GM18526 (cell line): ENCODE data around the gene GRXCR2.

ENCODE experiments used
- POLR2A ChIP-seq: IDR thresholded peaks from 3 replicates; pipeline ENCODE4 v1.6.1; 2011; ENCODE audit not compliant: insufficient read length; ENCODE audit errors: extremely low read depth

GRXCR2 gene

DNA sequence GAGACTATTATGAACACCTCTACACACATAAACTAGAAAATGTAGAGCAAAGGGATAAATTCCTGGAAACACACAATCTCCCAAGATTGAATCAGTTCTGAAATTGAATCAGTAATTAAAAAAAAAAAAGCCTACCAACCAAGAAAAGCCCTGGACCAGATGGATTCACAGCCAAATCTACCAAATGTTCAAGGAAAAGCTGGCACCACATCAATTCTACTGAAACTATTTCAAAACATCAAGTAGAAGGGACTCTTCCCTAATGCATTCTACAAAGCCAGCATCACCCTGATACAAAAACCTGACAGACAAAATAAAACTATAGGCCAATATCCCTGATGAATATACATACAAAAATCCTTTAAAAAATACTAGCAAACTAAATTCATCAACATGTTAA is 25.4 kb upstream of the GRXCR2 start:
- no peak for TF ChIP-seq POLR2A

GRCh38 chr5:145889611-145890010 is 16.8 kb upstream of the GRXCR2 start:
- TF ChIP-seq POLR2A, result no peak

GRCh38 chr5:145887976-145888574 is 15.3 kb upstream of the GRXCR2 start:
- no peak for TF ChIP-seq POLR2A

DNA sequence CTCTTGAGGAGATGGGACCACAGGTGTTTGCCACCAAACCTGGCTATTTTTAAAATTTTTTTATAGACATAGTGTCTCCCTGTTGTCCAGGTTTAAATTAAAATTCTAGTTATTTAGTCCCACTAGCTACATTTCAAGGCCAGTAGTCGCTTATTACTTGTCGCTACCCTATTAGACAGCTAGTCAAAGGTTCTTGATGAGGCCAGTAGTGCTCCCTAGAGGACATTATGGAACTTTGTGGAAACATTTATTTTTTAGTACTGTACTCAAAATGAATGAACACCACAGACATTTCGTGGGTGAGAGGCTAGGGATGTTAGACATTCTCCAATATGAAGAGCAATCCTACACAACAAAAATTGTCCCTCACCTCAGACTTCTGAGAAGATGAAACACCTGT is 14.4 kb upstream of the GRXCR2 start:
- no peak for TF ChIP-seq POLR2A

GRCh38 chr5:145874765-145875164 is 2.0 kb upstream of the GRXCR2 start:
- no peak for TF ChIP-seq POLR2A

GRCh38 chr5:145872486-145872885 is 328 bp downstream of the GRXCR2 start:
- TF ChIP-seq POLR2A, result no peak

GRCh38 chr5:145869753-145870152 is 3.1 kb downstream of the GRXCR2 start:
- TF ChIP-seq POLR2A, result no peak

DNA sequence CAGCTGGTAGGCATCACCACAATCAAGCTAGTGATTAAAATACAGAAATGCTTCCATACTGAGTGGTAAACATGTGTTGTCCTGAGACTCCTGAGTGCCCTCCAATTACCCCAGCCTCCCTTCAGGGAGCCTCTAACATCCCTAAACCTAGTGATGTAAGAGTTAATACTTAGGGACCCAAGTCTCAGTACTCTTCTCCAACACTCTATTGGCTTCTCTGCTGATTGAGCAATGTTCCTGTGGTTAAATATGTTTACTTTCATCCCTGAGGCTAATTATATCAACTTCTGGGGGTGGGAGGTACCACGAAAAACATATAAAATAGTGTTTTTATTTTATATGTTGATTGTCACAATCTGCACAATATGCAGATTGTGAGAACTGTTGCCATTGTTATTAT is 5.0 kb downstream of the GRXCR2 start:
- no peak for TF ChIP-seq POLR2A

DNA sequence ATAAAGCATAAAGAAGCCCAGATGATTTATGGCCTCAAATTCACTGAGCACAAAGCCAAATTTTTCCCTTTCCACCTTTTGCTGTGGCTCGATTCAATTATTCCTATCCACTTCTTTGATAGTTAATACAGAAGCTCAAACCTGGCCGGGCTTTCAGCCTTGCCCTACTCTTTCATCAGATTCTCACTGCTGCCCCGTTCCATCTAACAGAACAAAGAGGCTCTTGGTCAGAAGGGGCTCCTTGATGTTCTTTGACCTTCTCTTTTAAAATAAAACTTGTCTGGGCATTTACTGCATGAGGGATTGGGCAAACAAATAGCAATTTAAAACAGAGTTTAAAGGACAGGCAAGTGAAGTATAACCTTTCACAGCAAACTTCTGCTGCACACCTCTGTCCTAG is 9.8 kb downstream of the GRXCR2 start:
- TF ChIP-seq POLR2A, result no peak

- TF ChIP-seq POLR2A, result no peak
Measured at GRCh38 chr5:145859897-145860296, 12.9 kb downstream of the GRXCR2 start.

- TF ChIP-seq POLR2A, result no peak
Measured at GRCh38 chr5:145859453-145859852, 13.4 kb downstream of the GRXCR2 start.

- TF ChIP-seq POLR2A, result no peak
Measured at GRCh38 chr5:145858959-145859358, 13.9 kb downstream of the GRXCR2 start.

GRCh38 chr5:145856285-145856818 is 16.5 kb downstream of the GRXCR2 start:
- no peak for TF ChIP-seq POLR2A

DNA sequence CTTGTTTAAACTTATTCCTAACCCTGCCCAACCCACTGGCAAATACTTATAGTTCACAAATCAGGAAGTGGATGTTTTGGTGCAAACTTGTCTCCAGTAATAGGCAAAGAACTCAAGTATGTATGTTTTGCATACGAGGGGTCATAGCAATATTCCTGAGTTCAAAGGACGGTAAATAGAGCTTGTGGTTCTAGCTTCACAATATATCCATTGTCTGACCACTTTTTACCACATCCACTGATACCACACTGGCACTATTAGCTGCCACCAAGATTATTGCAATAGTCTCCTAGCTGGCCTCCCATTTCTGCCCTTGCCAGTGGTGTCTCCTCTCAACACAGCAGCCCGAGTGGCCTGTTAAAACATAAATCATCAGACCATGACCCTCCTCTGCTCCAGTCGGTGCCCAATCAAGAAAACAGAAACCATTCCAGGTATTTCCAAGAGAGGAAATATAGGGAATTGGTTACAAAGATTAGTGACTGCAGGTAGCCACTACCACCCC is 17.0 kb downstream of the GRXCR2 start:
- no peak for TF ChIP-seq POLR2A

DNA sequence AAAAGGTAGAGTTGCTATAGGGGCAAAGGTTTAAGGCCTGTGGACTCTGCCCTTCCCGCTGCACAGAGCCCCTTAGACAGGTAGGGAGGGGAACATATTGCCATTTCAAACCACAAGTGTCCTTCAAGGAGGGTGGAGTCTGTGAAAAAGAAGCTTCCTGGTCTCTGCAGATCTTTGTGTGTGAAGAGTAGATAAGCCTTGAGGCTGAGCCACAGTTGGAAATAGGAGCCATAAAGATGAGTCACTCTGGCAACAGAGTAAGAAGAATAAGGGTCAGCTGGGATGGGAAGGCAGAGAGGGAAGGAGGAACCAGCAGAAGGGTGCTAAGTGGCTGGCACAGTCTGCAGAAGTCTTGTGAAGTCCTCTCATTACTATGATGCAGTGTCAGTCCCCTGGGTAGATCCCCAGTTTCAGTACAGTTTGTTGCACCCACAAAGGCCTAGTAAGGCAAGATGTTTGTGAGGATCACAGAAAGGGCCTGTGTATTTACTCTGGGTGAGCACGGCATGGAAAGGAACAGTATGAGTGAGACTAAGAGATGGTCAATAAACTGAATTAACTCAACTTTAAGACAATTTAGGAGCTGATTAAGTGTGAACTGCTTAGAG is 18.1 kb downstream of the GRXCR2 start:
- TF ChIP-seq POLR2A, result no peak

GRCh38 chr5:145853781-145854376 is 18.9 kb downstream of the GRXCR2 start:
- TF ChIP-seq POLR2A, result no peak
